ENCODE measurements around the gene MIEN1.

DNA sequence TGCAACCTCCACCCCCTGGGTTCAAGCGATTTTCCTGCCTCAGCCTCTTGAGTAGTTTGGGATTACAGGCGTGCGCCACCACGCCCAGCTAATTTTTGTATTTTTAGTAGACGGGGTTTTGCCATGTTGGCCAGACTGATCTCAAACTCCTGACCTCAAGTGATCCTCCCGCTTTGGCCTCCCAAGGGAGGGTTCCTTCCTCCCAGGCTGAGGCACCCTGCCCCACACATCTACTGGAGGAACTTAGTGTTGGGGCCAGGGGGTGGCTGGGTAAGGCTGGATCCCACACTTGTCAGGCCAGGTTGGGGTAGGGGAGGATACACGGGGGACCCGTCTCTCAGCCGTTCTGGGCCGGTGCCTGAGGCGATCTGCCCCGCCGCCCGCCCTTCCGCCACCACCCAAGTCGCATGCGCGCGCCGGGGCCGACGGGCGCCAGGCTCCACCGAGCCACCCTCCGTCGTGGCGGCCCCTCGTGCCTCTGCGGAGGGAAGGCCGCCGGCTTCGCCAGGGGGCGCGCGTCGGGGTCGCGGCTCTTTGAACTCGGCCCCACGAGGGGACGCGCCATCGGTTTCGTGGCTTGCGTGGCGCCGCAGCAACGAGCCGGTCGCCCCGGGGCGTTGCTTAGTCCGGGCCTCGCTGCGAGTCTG, 23.3 kb upstream of the MIEN1 start:
- TF ChIP-seq POLR2A (IDR thresholded peaks at IDR 0.05; ENCODE audit: low read length) = no peak
- no peak for TF ChIP-seq GATA1 (IDR thresholded peaks at IDR 0.05; ENCODE audit: low read depth, low read length)

Data from erythroblast (primary cell).